Inferior parietal cortex (tissue), 1 donor: ENCODE results near the gene ZC3H15.

Experiments
- DNase-seq: peaks from one replicate; pipeline ENCODE4 v3.0.0-alpha.2; 2016; ENCODE audit errors: extremely low spot score

The ZC3H15 gene

GRCh38 chr2:186542002-186542401 is 55.9 kb downstream of the ZC3H15 start:
- no peak for DNase-seq

GRCh38 chr2:186543561-186544131 is 57.6 kb downstream of the ZC3H15 start:
- DNase-seq, result no peak

GRCh38 chr2:186544255-186544675 is 58.2 kb downstream of the ZC3H15 start:
- no peak for DNase-seq

- DNase-seq, result no peak
These were observed 60.8 kb downstream of the ZC3H15 start for GRCh38 chr2:186546846-186547245.

GRCh38 chr2:186551323-186552050 is 65.4 kb downstream of the ZC3H15 start:
- no peak for DNase-seq

- DNase-seq, result no peak
These were observed 68.4 kb downstream of the ZC3H15 start for GRCh38 chr2:186554429-186554828.

GRCh38 chr2:186554850-186555671 is 69.0 kb downstream of the ZC3H15 start:
- no peak for DNase-seq

GRCh38 chr2:186558512-186559276 is 72.6 kb downstream of the ZC3H15 start:
- DNase-seq, result no peak
